MM.1S (cell line): ENCODE data around the gene ACO2.

Source experiments
- DNase-seq: peaks from one replicate; pipeline ENCODE4 v3.0.0-alpha.2; 2015
- H2AFZ ChIP-seq: fragments of 300-600 bp; sonication (generic); 2 replicates; pipeline ENCODE4 v1.6.0; 2016; ENCODE audit warnings: antibody characterized with exemption, low read length
- H3F3A ChIP-seq: fragments of 300-600 bp; sonication (generic); 2 replicates; pipeline ENCODE4 v1.6.1; 2016; ENCODE audit warnings: mild to moderate bottlenecking, antibody characterized with exemption, low read length, moderate library complexity, mixed read lengths; ENCODE audit not compliant: insufficient read depth
- H3K27ac ChIP-seq: fragments of 300-600 bp; sonication (generic); 2 replicates; pipeline ENCODE4 v1.5.1; 2016; ENCODE audit warnings: mild to moderate bottlenecking, low read length
- H3K27me3 ChIP-seq: fragments of 300-600 bp; sonication (generic); replicated peaks from 2 replicates; pipeline ENCODE4 v1.6.0; 2016; ENCODE audit warnings: low read length; ENCODE audit not compliant: insufficient read depth
- H3K36me3 ChIP-seq: fragments of 300-600 bp; sonication (generic); replicated peaks from 2 replicates; pipeline ENCODE4 v1.6.1; 2016; ENCODE audit warnings: mild to moderate bottlenecking, low read length, mixed read lengths; ENCODE audit not compliant: insufficient read depth
- H3K4me1 ChIP-seq: fragments of 300-600 bp; sonication (generic); 2 replicates; pipeline ENCODE4 v1.6.1; 2016; ENCODE audit warnings: low read length, mixed read lengths
- H3K4me2 ChIP-seq: fragments of 300-600 bp; sonication (generic); 2 replicates; pipeline ENCODE4 v1.6.0; 2016; ENCODE audit warnings: low read depth, low read length
- H3K4me3 ChIP-seq: fragments of 300-600 bp; sonication (generic); 2 replicates; pipeline ENCODE4 v1.5.1; 2016; ENCODE audit warnings: low read length, mixed read lengths
- H3K79me2 ChIP-seq: fragments of 300-600 bp; sonication (generic); 2 replicates; pipeline ENCODE4 v1.6.1; 2016; ENCODE audit warnings: mixed run types, low read length, mixed read lengths
- H3K9ac ChIP-seq: fragments of 300-600 bp; sonication (generic); 2 replicates; pipeline ENCODE4 v1.6.1; 2016; ENCODE audit warnings: low read length, mixed read lengths
- H3K9me2 ChIP-seq: fragments of 300-600 bp; sonication (generic); replicated peaks from 2 replicates; pipeline ENCODE4 v1.6.1; 2016; ENCODE audit warnings: mild to moderate bottlenecking, low read length, mixed read lengths; ENCODE audit not compliant: insufficient read depth
- H3K9me3 ChIP-seq: fragments of 300-600 bp; sonication (generic); replicated peaks from 2 replicates; pipeline ENCODE4 v1.6.1; 2016; ENCODE audit warnings: mild to moderate bottlenecking, low read length, mixed read lengths; ENCODE audit not compliant: insufficient read depth
- H4K20me1 ChIP-seq: fragments of 300-600 bp; sonication (generic); 2 replicates; pipeline ENCODE4 v1.6.1; 2016; ENCODE audit warnings: mild to moderate bottlenecking, low read length, moderate library complexity, mixed read lengths; ENCODE audit not compliant: insufficient read depth
- CTCF ChIP-seq: fragments of 300-600 bp; sonication (generic); IDR thresholded peaks from 2 replicates; pipeline ENCODE4 v1.5.1; 2016; ENCODE audit warnings: antibody characterized with exemption, low read length, mixed read lengths
- EZH2 ChIP-seq: fragments of 300-600 bp; sonication (generic); optimal IDR thresholded peaks from 2 replicates; pipeline ENCODE3; 2017; ENCODE audit warnings: low read depth, mild to moderate bottlenecking, antibody characterized with exemption, low read length, mixed read lengths
- EZH2phosphoT487 ChIP-seq: fragments of 300-600 bp; sonication (generic); IDR thresholded peaks from 2 replicates; pipeline ENCODE4 v1.6.1; 2018; ENCODE audit warnings: antibody characterized with exemption, low read length

Gene ACO2

DNA sequence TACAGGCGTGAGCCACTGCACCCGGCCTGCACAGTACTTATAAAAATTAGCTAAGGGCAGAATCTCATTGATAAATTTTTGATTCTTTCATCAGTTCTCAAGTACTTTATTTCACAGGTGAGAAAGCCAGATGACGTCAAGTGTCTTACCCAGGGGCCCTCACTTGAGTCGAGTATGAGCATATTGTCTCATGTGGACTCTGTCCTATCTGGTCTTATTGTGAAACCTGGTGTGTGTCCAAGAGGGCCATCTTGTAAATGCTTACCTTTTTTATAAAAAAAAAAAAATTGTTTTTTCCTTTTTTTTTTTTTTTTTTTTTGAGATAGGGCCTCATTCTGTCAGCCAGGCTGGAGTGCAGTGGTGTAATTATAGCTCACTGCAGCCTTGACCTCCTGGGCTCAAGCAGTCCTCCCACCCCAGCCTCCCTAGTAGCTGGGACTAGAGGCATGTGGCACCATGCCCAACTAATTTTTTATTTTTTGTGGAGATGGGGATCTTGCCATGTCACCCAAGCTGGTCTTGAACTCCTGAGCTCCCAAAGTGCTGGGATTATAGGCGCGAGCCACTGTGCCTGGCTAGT is 6.0 kb downstream of the ACO2 start:
- Histone ChIP-seq H4K20me1 (peaks cover 30% of the 10 kb centered on the region), H3K4me2 (no peak overlapping the region), H3K36me3 (peaks cover 4% of the 10 kb centered on the region; the same call in 1 of the 2 replicates)

DNA sequence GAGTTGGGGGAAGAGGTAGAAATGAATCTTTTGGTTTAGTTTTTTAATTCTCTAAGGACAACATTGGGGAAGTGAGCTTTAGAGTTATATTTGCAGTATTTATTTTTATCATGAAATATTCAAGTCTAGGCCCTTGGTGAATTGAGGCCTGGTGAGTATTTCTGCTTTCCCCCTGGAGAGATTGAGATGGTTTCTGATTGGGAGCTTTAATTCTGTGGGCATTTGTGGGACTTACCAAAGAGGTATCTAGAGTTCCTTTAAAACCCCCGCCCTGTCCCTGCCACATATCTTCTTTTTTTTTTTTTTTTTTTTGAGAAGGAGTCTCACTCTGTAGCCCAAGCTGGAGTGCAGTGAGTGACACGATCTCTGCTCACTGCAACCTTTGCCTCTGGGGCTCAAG is 9.6 kb downstream of the ACO2 start:
- Histone ChIP-seq H3K9me3 (no peaks in the 10 kb centered on the region), H3K36me3 (no peaks in the 10 kb centered on the region), H3K9ac (no peak overlapping the region), H3K27me3 (no peaks in the 10 kb centered on the region), H3K79me2 (peaks cover 95% of the 10 kb centered on the region), H2AFZ (no peak overlapping the region), H3K9me2 (no peaks in the 10 kb centered on the region), H3K27ac (no peak overlapping the region), H3F3A (no peaks in the 10 kb centered on the region), H3K4me3 (no peak overlapping the region), H3K4me1 (no peaks in the 10 kb centered on the region), H3K4me2 (no peak overlapping the region), H4K20me1 (peaks cover 43% of the 10 kb centered on the region)
- DNase-seq: no peak
- TF ChIP-seq EZH2phosphoT487 (no peak), EZH2 (no peak), CTCF (no peak)

More for the DNA sequence above, 6.0 kb downstream of the ACO2 start:
- no peaks in the 10 kb centered on the region for H3K9me2 ChIP-seq
- no peaks in the 10 kb centered on the region for H3K9me3 ChIP-seq
- peaks cover 95% of the 10 kb centered on the region for H3K79me2 ChIP-seq
- TF ChIP-seq CTCF (no peak), EZH2 (no peak), EZH2phosphoT487 (no peak)
- H3K9ac ChIP-seq: no peak overlapping the region
- peaks cover under 1% of the 10 kb centered on the region; the same call in 1 of the 2 replicates for H3F3A ChIP-seq
- no peak overlapping the region for H3K4me3 ChIP-seq
- no peaks in the 10 kb centered on the region for H3K27me3 ChIP-seq
- DNase-seq: no peak
- no peak overlapping the region for H3K27ac ChIP-seq
- H2AFZ ChIP-seq: no peak overlapping the region
- peaks cover 12% of the 10 kb centered on the region for H3K4me1 ChIP-seq

DNA sequence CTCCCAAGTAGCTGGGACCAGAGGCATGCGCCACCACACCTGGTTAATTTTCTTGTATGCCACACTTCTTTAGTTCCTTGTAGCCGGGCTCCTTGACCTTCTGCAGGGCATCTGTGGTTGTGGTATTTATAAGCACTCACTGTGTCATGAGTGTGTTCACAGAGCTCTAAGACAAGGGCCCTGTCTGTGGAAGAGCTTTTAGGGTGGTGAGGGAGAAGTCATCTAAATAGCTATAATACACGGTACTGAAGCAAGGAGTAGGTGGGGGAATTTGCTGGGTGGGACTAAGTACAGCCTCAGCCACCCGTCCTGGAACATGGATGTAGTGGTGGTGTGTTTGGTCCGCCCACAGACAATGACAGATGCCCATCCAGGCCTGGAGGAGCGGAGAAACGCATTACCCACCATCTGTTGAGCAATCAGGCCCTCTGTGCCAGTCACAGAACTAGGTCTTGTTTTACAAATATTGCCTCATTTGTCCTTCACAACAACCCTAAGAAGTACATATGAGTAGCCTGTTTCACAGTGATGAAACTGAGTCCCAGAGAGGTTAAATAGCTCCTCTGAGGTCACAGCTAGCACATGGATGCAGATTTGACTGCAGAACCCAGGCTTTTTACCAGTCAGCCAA is 10.1 kb downstream of the ACO2 start:
- Histone ChIP-seq H3K27ac (no peak overlapping the region), H2AFZ (no peak overlapping the region), H4K20me1 (peaks cover 43% of the 10 kb centered on the region), H3K4me1 (no peaks in the 10 kb centered on the region), H3K79me2 (peaks cover 95% of the 10 kb centered on the region), H3K4me2 (no peak overlapping the region), H3K27me3 (no peaks in the 10 kb centered on the region), H3K9ac (no peak overlapping the region), H3K4me3 (no peak overlapping the region), H3F3A (no peaks in the 10 kb centered on the region), H3K36me3 (no peaks in the 10 kb centered on the region), H3K9me2 (no peaks in the 10 kb centered on the region), H3K9me3 (no peaks in the 10 kb centered on the region)
- TF ChIP-seq EZH2: no peak
- TF ChIP-seq CTCF: no peak
- no peak for TF ChIP-seq EZH2phosphoT487
- DNase-seq: no peak
